IMR-90 (cell line): ENCODE results near the gene MICAL2. TPM values are rescaled to one million over a fixed set of nuclear protein-coding genes. Genes with fewer than 3 reads are reported as not detected.

Experiments used
- ATAC-seq: fragments of 200-7000 bp; cut with Tn5 transposase; 2 replicates; pipeline ENCODE4 v1.9.1; 2020; ENCODE audit warnings: low read depth, mild to moderate bottlenecking, moderate library complexity
- BruUV-seq: library from RNA; stranded (reverse); fragments of 400-500 nt; replicated peaks from 2 replicates; lab custom pipeline; 2021; lab: Mats Ljungman, UMichigan
- CTCF ChIA-PET: fragments of 300-600 bp; formaldehyde crosslinking; extraction: SDS; loops from one replicate; lab custom pipeline; 2021; ENCODE audit warnings: antibody characterized with exemption; lab: Yijun Ruan, JAX
- POLR2A ChIA-PET: fragments of 300-600 bp; sonication (Branson Sonifier 250); formaldehyde crosslinking; loops from one replicate; lab custom pipeline; 2022; ENCODE audit warnings: antibody characterized with exemption; ENCODE audit not compliant: unreplicated experiment; lab: Charles Lee
- DNase-seq: peaks from one replicate; pipeline ENCODE4 v3.0.0; 2013
- H2AFZ ChIP-seq: replicated peaks from 2 replicates; pipeline ENCODE3; 2013; ENCODE audit warnings: low read length, mild to moderate bottlenecking; ENCODE audit not compliant: poor library complexity
- H2AK5ac ChIP-seq: 2 replicates; pipeline ENCODE4 v1.6.1; 2013; ENCODE audit warnings: low read depth, low read length, inconsistent platforms
- H2AK9ac ChIP-seq: replicated peaks from 2 replicates; pipeline ENCODE3; 2013; ENCODE audit warnings: mild to moderate bottlenecking, low read depth, low read length, moderate library complexity; ENCODE audit not compliant: poor library complexity
- H2BK120ac ChIP-seq: 2 replicates; pipeline ENCODE4 v1.6.1; 2013; ENCODE audit warnings: low read depth, low read length, inconsistent platforms
- H2BK15ac ChIP-seq: 3 replicates; pipeline ENCODE4 v1.6.1; 2013; ENCODE audit warnings: low read depth, low read length, inconsistent platforms
- H2BK20ac ChIP-seq: 2 replicates; pipeline ENCODE4 v1.6.1; 2013; ENCODE audit warnings: low read depth, mild to moderate bottlenecking, inconsistent platforms, low read length, moderate library complexity
- H2BK5ac ChIP-seq: 2 replicates; pipeline ENCODE4 v1.6.1; 2013; ENCODE audit warnings: mild to moderate bottlenecking, low read depth, low read length, inconsistent platforms; ENCODE audit not compliant: poor library complexity, severe bottlenecking
- H3K14ac ChIP-seq: replicated peaks from 2 replicates; pipeline ENCODE4 v1.6.1; 2013; ENCODE audit warnings: low read depth, low read length, inconsistent platforms
- H3K18ac ChIP-seq: 2 replicates; pipeline ENCODE4 v1.6.1; 2013; ENCODE audit warnings: low read depth, low read length, control low read depth
- H3K23ac ChIP-seq: 2 replicates; pipeline ENCODE4 v1.6.1; 2013; ENCODE audit warnings: low read depth, low read length, inconsistent platforms
- H3K27ac ChIP-seq: 2 replicates; pipeline ENCODE4 v1.5.1; 2013; ENCODE audit warnings: mild to moderate bottlenecking, control low read depth, low read length; ENCODE audit not compliant: insufficient read depth
- H3K27me3 ChIP-seq: 2 replicates; pipeline ENCODE4 v1.6.1; 2013; ENCODE audit warnings: low read length; ENCODE audit not compliant: control insufficient read depth, insufficient read depth
- H3K36me3 ChIP-seq: 2 replicates; pipeline ENCODE4 v1.6.1; 2013; ENCODE audit warnings: low read length, mixed read lengths; ENCODE audit not compliant: control insufficient read depth, insufficient read depth
- H3K4ac ChIP-seq: 2 replicates; pipeline ENCODE4 v1.6.1; 2013; ENCODE audit warnings: low read depth, low read length, inconsistent platforms
- H3K4me1 ChIP-seq: 2 replicates; pipeline ENCODE4 v1.6.1; 2013; ENCODE audit warnings: low read length, mixed read lengths; ENCODE audit not compliant: control insufficient read depth, insufficient read depth
- H3K4me2 ChIP-seq: 2 replicates; pipeline ENCODE4 v1.6.1; 2013; ENCODE audit warnings: low read depth, mild to moderate bottlenecking, control low read depth, low read length, moderate library complexity
- H3K4me3 ChIP-seq: 2 replicates; pipeline ENCODE4 v1.5.1; 2013; ENCODE audit warnings: low read depth, mild to moderate bottlenecking, control low read depth, low read length, moderate library complexity; ENCODE audit not compliant: insufficient read depth
- H3K56ac ChIP-seq: 2 replicates; pipeline ENCODE4 v1.6.1; 2013; ENCODE audit warnings: low read length, inconsistent platforms; ENCODE audit not compliant: insufficient read depth; ENCODE audit errors: extremely low read depth
- H3K79me1 ChIP-seq, 2 experiments: 2 replicates each; pipeline ENCODE4 v1.6.1; 2013; ENCODE audit warnings: low read length in 2 of 2, inconsistent platforms in 1 of 2, low read depth in 1 of 2
- H3K9ac ChIP-seq: 2 replicates; pipeline ENCODE4 v1.6.1; 2013; ENCODE audit warnings: low read depth, low read length, control low read depth
- H3K9me1 ChIP-seq: 2 replicates; pipeline ENCODE4 v1.6.1; 2013; ENCODE audit warnings: low read length, inconsistent platforms; ENCODE audit not compliant: insufficient read depth
- H3K9me3 ChIP-seq: 2 replicates; pipeline ENCODE4 v1.6.1; 2013; ENCODE audit warnings: low read length; ENCODE audit not compliant: control insufficient read depth, insufficient read depth
- H4K20me1 ChIP-seq: 2 replicates; pipeline ENCODE4 v1.6.1; 2013; ENCODE audit warnings: low read length, inconsistent platforms; ENCODE audit not compliant: insufficient read depth
- H4K5ac ChIP-seq: 2 replicates; pipeline ENCODE4 v1.6.1; 2013; ENCODE audit warnings: mild to moderate bottlenecking, low read depth, low read length, control low read depth
- H4K8ac ChIP-seq, 2 experiments: 2 replicates each; pipeline ENCODE4 v1.6.1; 2013; ENCODE audit warnings: low read depth in 2 of 2, low read length in 2 of 2, control low read depth in 1 of 2, inconsistent platforms in 1 of 2
- H4K91ac ChIP-seq: 2 replicates; pipeline ENCODE4 v1.6.1; 2013; ENCODE audit warnings: low read depth, low read length, inconsistent platforms; ENCODE audit not compliant: insufficient read depth
- BHLHE40 ChIP-seq: fragments of 150-350 bp; IDR thresholded peaks from 2 replicates; pipeline ENCODE4 v1.6.1; 2016; ENCODE audit warnings: mild to moderate bottlenecking, low read depth, low read length
- CHD1 ChIP-seq: IDR thresholded peaks from 2 replicates; pipeline ENCODE4 v1.6.1; 2012; ENCODE audit warnings: low read depth, low read length, improper control_type of control experiment
- FOS ChIP-seq: fragments of 150-350 bp; IDR thresholded peaks from 2 replicates; pipeline ENCODE4 v1.6.1; 2016; ENCODE audit warnings: low read depth, low read length
- MAFK ChIP-seq: IDR thresholded peaks from 2 replicates; pipeline ENCODE4 v1.6.1; 2012; ENCODE audit warnings: low read depth, low read length, improper control_type of control experiment
- MAZ ChIP-seq: IDR thresholded peaks from 2 replicates; pipeline ENCODE4 v1.6.1; 2012; ENCODE audit warnings: low read depth, mild to moderate bottlenecking, low read length, improper control_type of control experiment, moderate library complexity, borderline replicate concordance
- MXI1 ChIP-seq: IDR thresholded peaks from 2 replicates; pipeline ENCODE4 v1.6.1; 2012; ENCODE audit warnings: low read depth, mild to moderate bottlenecking, low read length, moderate library complexity, borderline replicate concordance
- NFE2L2 ChIP-seq: fragments of 150-350 bp; IDR thresholded peaks from 2 replicates; pipeline ENCODE4 v1.6.1; 2016; ENCODE audit warnings: low read depth, mild to moderate bottlenecking, low read length
- POLR2A ChIP-seq: IDR thresholded peaks from 2 replicates; pipeline ENCODE4 v1.6.1; 2012; ENCODE audit warnings: mild to moderate bottlenecking, low read depth, low read length
- RAD21 ChIP-seq: IDR thresholded peaks from 2 replicates; pipeline ENCODE4 v1.6.1; 2012; ENCODE audit warnings: low read length, improper control_type of control experiment
- RCOR1 ChIP-seq: IDR thresholded peaks from 2 replicates; pipeline ENCODE4 v1.6.1; 2012; ENCODE audit warnings: mild to moderate bottlenecking, low read length, improper control_type of control experiment; ENCODE audit not compliant: insufficient replicate concordance
- RFX5 ChIP-seq: IDR thresholded peaks from 2 replicates; pipeline ENCODE4 v1.8.0; 2012; ENCODE audit warnings: low read depth, mild to moderate bottlenecking, low read length, moderate library complexity
- SMC3 ChIP-seq: fragments of 150-350 bp; IDR thresholded peaks from 2 replicates; pipeline ENCODE4 v1.6.1; 2016; ENCODE audit warnings: low read depth, mild to moderate bottlenecking, antibody characterized with exemption, low read length, moderate library complexity
- WGBS, 2 experiments: methylation state at CpG; one replicate each; pipeline versions ENCODE4 v1.1.5 to v1.1.7; 2013; ENCODE audit warnings: missing lambda C conversion rate in 2 of 2; ENCODE audit not compliant: insufficient read length in 1 of 2; ENCODE audit errors: extremely low coverage in 2 of 2; 5-methylcytosine and 5-hydroxymethylcytosine counted together
- dilution Hi-C: fragments of 300-500 bp; cut with HindIII; formaldehyde crosslinking; loops from one replicate; pipeline ENCODE4 v1.14.3; 2018; ENCODE audit warnings: low sequenced_read_pairs; ENCODE audit not compliant: unreplicated experiment
- in situ Hi-C: fragments of 300-500 bp; cut with MboI; formaldehyde crosslinking; loops from 3 replicates; pipeline ENCODE4 v1.14.3; 2019; ENCODE audit warnings: low sequenced_read_pairs, inconsistent platforms, mixed read lengths
- intact Hi-C: fragments of 100-400 bp; cut with micrococcal nuclease; formaldehyde crosslinking; loops from 2 replicates; pipeline ENCODE4 v1.10.0; 2022
- polyA plus RNA-seq, 3 experiments: library from polyadenylated mRNA; depleted of rRNA; stranded (reverse); fragments of >200 nt; gene quantifications; 2 replicates each; pipeline ENCODE4 v1.2.3, GENCODE V29; 2012; ENCODE audit warnings: low replicate concordance in 1 of 3
- total RNA-seq: library from RNA; depleted of rRNA; stranded (reverse); fragments of >200 nt; gene quantifications from 2 replicates; pipeline ENCODE4 v1.2.3, GENCODE V29; 2012
- TF ChIP-seq, protein P1 (sequence below): fragments of 150-350 bp; IDR thresholded peaks from 2 replicates; pipeline ENCODE4 v1.6.1; 2017; ENCODE audit warnings: mild to moderate bottlenecking, antibody characterized with exemption, low read length, low read depth
- TF ChIP-seq, protein P2 (sequence below): fragments of 150-350 bp; IDR thresholded peaks from 2 replicates; pipeline ENCODE4 v1.6.1; 2016; ENCODE audit warnings: low read depth, mild to moderate bottlenecking, low read length, moderate library complexity, borderline replicate concordance

Gene MICAL2
- total and polyA plus RNA-seq, 2 of the 4 experiments (the other 2 are of a cell fraction), result 170 to 336 TPM

DNA sequence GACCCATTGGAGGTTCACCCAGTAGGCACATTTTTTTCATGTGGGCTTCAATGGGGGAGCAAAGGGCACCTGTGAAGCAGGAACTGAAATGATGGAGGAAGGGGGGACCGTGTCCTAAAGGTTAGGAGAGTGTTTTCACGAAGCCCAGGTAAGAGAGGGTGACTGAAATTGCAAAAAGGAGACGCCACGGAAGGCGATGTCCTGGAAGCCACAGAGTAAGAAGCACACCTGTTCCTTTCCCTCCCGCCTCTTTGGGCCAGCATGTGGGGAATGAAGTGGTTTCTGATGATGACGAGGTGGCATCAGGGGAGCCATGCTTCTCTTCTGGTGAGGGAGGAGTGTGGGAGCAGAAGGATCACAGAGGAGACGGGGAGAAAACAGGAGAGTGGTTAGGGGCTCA is 37.0 kb upstream of the MICAL2 start:
- Histone ChIP-seq H2AK9ac (no peak overlapping the region), H3K14ac (peak overlapping the region; percentile 98), H3K36me3 (no peaks in the 10 kb centered on the region), H3K79me1 (peaks cover 14 to 54% of the 10 kb centered on the region in 2 experiments), H3K27ac (no peak overlapping the region), H2BK120ac (peak overlapping the region; percentile 99), H3K4ac (peak overlapping the region; percentile 99), H4K8ac (peak overlapping the region; percentile 59 to 94; a peak in 2 of 4 replicates), H2BK5ac (peak overlapping the region; percentile 100), H2AFZ (no peak overlapping the region), H2BK20ac (peak overlapping the region; percentile 99), H3K9me3 (no peaks in the 10 kb centered on the region), H3K4me3 (no peak overlapping the region), H3K18ac (no peak overlapping the region), H3K4me1 (peaks cover 27% of the 10 kb centered on the region), H4K91ac (peak overlapping the region; percentile 99), H4K20me1 (no peaks in the 10 kb centered on the region), H2AK5ac (peak overlapping the region; percentile 95), H3K9ac (no peak overlapping the region), H4K5ac (no peak overlapping the region; the same call in 1 of the 2 replicates), H3K9me1 (peaks cover 46% of the 10 kb centered on the region), H3K4me2 (no peak overlapping the region), H3K23ac (no peak overlapping the region; the same call in 1 of the 2 replicates), H3K27me3 (no peaks in the 10 kb centered on the region), H3K56ac (no peak overlapping the region), H2BK15ac (peak overlapping the region; percentile 99; the same call in 2 of the 3 replicates)
- dilution Hi-C loops, result no loop called here
- no peak for DNase-seq
- ChIA-PET POLR2A (no interaction called here), CTCF (no interaction called here)
- TF ChIP-seq RCOR1 (no peak), MAFK (no peak), FOS (no peak), BHLHE40 (no peak), RAD21 (no peak), MXI1 (no peak), CHD1 (no peak), RFX5 (no peak), SMC3 (no peak), POLR2A (no peak), MAZ (no peak), NFE2L2 (no peak)
- TF ChIP-seq, protein P1, sequence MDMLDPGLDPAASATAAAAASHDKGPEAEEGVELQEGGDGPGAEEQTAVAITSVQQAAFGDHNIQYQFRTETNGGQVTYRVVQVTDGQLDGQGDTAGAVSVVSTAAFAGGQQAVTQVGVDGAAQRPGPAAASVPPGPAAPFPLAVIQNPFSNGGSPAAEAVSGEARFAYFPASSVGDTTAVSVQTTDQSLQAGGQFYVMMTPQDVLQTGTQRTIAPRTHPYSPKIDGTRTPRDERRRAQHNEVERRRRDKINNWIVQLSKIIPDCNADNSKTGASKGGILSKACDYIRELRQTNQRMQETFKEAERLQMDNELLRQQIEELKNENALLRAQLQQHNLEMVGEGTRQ, result no peak
- TF ChIP-seq, protein P2, sequence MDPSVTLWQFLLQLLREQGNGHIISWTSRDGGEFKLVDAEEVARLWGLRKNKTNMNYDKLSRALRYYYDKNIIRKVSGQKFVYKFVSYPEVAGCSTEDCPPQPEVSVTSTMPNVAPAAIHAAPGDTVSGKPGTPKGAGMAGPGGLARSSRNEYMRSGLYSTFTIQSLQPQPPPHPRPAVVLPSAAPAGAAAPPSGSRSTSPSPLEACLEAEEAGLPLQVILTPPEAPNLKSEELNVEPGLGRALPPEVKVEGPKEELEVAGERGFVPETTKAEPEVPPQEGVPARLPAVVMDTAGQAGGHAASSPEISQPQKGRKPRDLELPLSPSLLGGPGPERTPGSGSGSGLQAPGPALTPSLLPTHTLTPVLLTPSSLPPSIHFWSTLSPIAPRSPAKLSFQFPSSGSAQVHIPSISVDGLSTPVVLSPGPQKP, result no peak
- WGBS, 2 experiments, result 86% methylated on average over 5 of the region's 8 CpGs; no CpG with 5 or more reads in 1 of the 2 experiments
- no peak for ATAC-seq
- no TSS peak for BruUV-seq
- intact Hi-C loops, result no loop called here
- in situ Hi-C loops, result no loop called here
